K562 (cell line): ENCODE data around the gene HNRNPLL. TPM values are rescaled to one million over a fixed set of nuclear protein-coding genes. Genes with fewer than 3 reads are reported as not detected.

ENCODE experiments used
- ATAC-seq: fragments of 200-7000 bp; cut with Tn5 transposase; 3 replicates; pipeline ENCODE4 v1.9.1; 2020; ENCODE audit warnings: moderate library complexity
- BruUV-seq: library from RNA; stranded (reverse); fragments of 400-500 nt; replicated peaks from 2 replicates; lab custom pipeline; 2021; lab: Mats Ljungman, UMichigan
- CTCF ChIA-PET: fragments of 300-600 bp; formaldehyde crosslinking; extraction: SDS; loops from one replicate; lab custom pipeline; 2021; ENCODE audit warnings: low intra/inter-chr PET ratio; lab: Yijun Ruan, JAX
- POLR2A ChIA-PET: fragments of 300-600, 350-650 bp; sonication (Branson Sonifier 250); formaldehyde crosslinking; extraction: SDS; loops from one replicate; lab custom pipeline; 2021; ENCODE audit warnings: antibody characterized with exemption, inconsistent platforms; lab: Yijun Ruan, JAX
- DNase-seq, 4 experiments: peaks; one replicate each; pipeline versions ENCODE4 v3.0.0 to v3.0.0-alpha.2; 2011 to 2018; ENCODE audit warnings: low spot score in 3 of 4, mixed read lengths in 3 of 4; ENCODE audit errors: extremely low read depth in 1 of 4
- FAIRE-seq: peaks from 2 replicates; lab custom pipeline; 2011; peaks lifted over from hg19 to GRCh38; lab: Jason Lieb, UNC
- H2AFZ ChIP-seq: 2 replicates; pipeline ENCODE4 v1.6.0; 2011; ENCODE audit warnings: low read depth, low read length, control low read depth, inconsistent platforms
- H3K27ac ChIP-seq: fragments of 200-600 bp; 3 replicates; pipeline ENCODE4 v1.8.0; 2011; ENCODE audit warnings: low read depth, mild to moderate bottlenecking, control low read depth, inconsistent platforms, low read length, moderate library complexity, mixed read lengths; ENCODE audit errors: extremely low read depth
- H3K27me3 ChIP-seq, 2 experiments: fragments of 300-600 bp in 1 of 2; 2 replicates in 1 of 2; 3 replicates in 1 of 2; pipeline versions ENCODE4 v1.6.0 to v1.8.0; 2011; ENCODE audit warnings: inconsistent platforms in 2 of 2, low read length in 2 of 2, mild to moderate bottlenecking in 1 of 2, mixed read lengths in 1 of 2, moderate library complexity in 1 of 2; ENCODE audit not compliant: control insufficient read depth in 2 of 2, insufficient read depth in 2 of 2
- H3K36me3 ChIP-seq: fragments of 300-600 bp; 3 replicates; pipeline ENCODE4 v1.8.0; 2011; ENCODE audit warnings: mild to moderate bottlenecking, low read length, inconsistent platforms; ENCODE audit not compliant: control insufficient read depth, insufficient read depth
- H3K4me1 ChIP-seq, 2 experiments: fragments of 200-600 bp in 1 of 2; replicated peaks in 1 of 2; 2 replicates in 1 of 2; 3 replicates in 1 of 2; pipeline versions ENCODE4 v1.5.1 to v1.8.0; 2011; ENCODE audit warnings: inconsistent platforms in 2 of 2, low read length in 2 of 2, mild to moderate bottlenecking in 1 of 2, mixed read lengths in 1 of 2, moderate library complexity in 1 of 2; ENCODE audit not compliant: control insufficient read depth in 2 of 2, insufficient read depth in 2 of 2
- H3K4me2 ChIP-seq: 2 replicates; pipeline ENCODE4 v1.6.1; 2011; ENCODE audit warnings: low read length, control low read depth, inconsistent platforms, mixed read lengths; ENCODE audit not compliant: insufficient read depth
- H3K4me3 ChIP-seq: fragments of 200-600 bp; sonication (generic), shearing (Covaris generic); 2 replicates; pipeline ENCODE4 v1.5.1; 2016; ENCODE audit warnings: control low read depth, inconsistent platforms
- H3K79me2 ChIP-seq: fragments of 200-600 bp; 3 replicates; pipeline ENCODE4 v1.8.0; 2011; ENCODE audit warnings: low read length, inconsistent platforms; ENCODE audit not compliant: control insufficient read depth, insufficient read depth
- H3K9ac ChIP-seq, 2 experiments: 2 replicates each; pipeline versions ENCODE4 v1.6.0 to v1.6.1; 2011; ENCODE audit warnings: low read depth in 2 of 2, low read length in 2 of 2, control low read depth in 1 of 2, inconsistent platforms in 1 of 2, mild to moderate bottlenecking in 1 of 2, mixed read lengths in 1 of 2; ENCODE audit not compliant: insufficient read depth in 1 of 2
- H3K9me1 ChIP-seq: one replicate; pipeline ENCODE4 v1.6.0; 2011; ENCODE audit warnings: inconsistent platforms, mild to moderate bottlenecking, low read length, moderate library complexity; ENCODE audit not compliant: control insufficient read depth, insufficient read depth
- H3K9me3 ChIP-seq: replicated peaks from 2 replicates; pipeline ENCODE4 v1.5.1; 2011; ENCODE audit warnings: low read depth, low read length, inconsistent platforms; ENCODE audit not compliant: control insufficient read depth, insufficient read depth
- H4K20me1 ChIP-seq: replicated peaks from 2 replicates; pipeline ENCODE4 v1.6.1; 2011; ENCODE audit warnings: low read length, inconsistent platforms, mixed read lengths; ENCODE audit not compliant: control insufficient read depth, insufficient read depth
- BRD4 ChIP-seq: fragments of 200-600 bp; sonication (generic); IDR thresholded peaks from 2 replicates; pipeline ENCODE4 v1.6.1; 2017; ENCODE audit warnings: inconsistent platforms
- TCF7L2 ChIP-seq: fragments of 150-350 bp; IDR thresholded peaks from 2 replicates; pipeline ENCODE4 v1.6.1; 2016; ENCODE audit warnings: low read depth, mild to moderate bottlenecking, low read length, moderate library complexity
- ZNF551 ChIP-seq: fragments of 250-450 bp; sonication (Bioruptor Pico); IDR thresholded peaks from 2 replicates; pipeline ENCODE4 v1.5.0; 2021; ENCODE audit warnings: mild to moderate bottlenecking, moderate library complexity
- WGBS: fragments of 100-300 bp; shearing (Covaris generic); methylation state at CpG from one replicate; pipeline ENCODE4 v1.1.6; 2016; ENCODE audit warnings: low coverage, mixed read lengths; ENCODE audit not compliant: insufficient coverage; ENCODE audit errors: missing lambda C conversion rate; 5-methylcytosine and 5-hydroxymethylcytosine counted together
- in situ Hi-C: fragments of 300-500 bp; cut with MboI; formaldehyde crosslinking; loops from 4 replicates; pipeline ENCODE4 v1.15.0; 2018; ENCODE audit warnings: inconsistent platforms, mixed read lengths
- intact Hi-C: fragments of 100-400 bp; cut with micrococcal nuclease; formaldehyde crosslinking; loops from 2 replicates; pipeline ENCODE4 v1.14.2; 2022
- polyA plus RNA-seq, 8 experiments: library from polyadenylated mRNA; depleted of rRNA in 4 of 8; stranded (reverse) in 5 of 8; unstranded in 3 of 8; fragments of >200 nt; fragmentation: Nextera tagmentation in 2 of 8; fragmentation: Illumina TruSeq in 1 of 8; extraction: Ambion mirVana in 2 of 8; extraction: Trizol in 1 of 8; gene quantifications; 2 replicates each; pipeline versions ENCODE4 v1.2.1 to v1.2.3, GENCODE V29; 2011 to 2014; ENCODE audit warnings: inconsistent platforms in 1 of 8, missing spikeins in 1 of 8
- total RNA-seq, 7 experiments: library from RNA; depleted of rRNA in 6 of 7; stranded (reverse); fragments of >200 nt in 6 of 7; fragmentation: Illumina TruSeq in 2 of 7; extraction: Trizol in 2 of 7; gene quantifications; 2 replicates each; pipeline versions ENCODE4 v1.2.1 to v1.2.3, GENCODE V29; 2011 to 2021; ENCODE audit warnings: low replicate concordance in 1 of 7
- TF ChIP-seq, protein P1 (sequence below): sonication (generic); formaldehyde crosslinking; IDR thresholded peaks from 2 replicates; pipeline ENCODE4 v1.9.0; 2022; ENCODE audit warnings: mild to moderate bottlenecking, missing genetic modification reagents
- TF ChIP-seq, protein P2 (sequence below): sonication (generic); formaldehyde crosslinking; IDR thresholded peaks from 2 replicates; pipeline ENCODE4 v1.8.1; 2022; ENCODE audit warnings: missing genetic modification reagents
- TF ChIP-seq, protein P3 (sequence below): sonication (generic); IDR thresholded peaks from 2 replicates; pipeline ENCODE4 v1.6.1; 2016

Gene HNRNPLL
- total and polyA plus RNA-seq, 9 of the 15 experiments (the other 6 are each of a cell fraction or from before 2014, with no cell fraction given) = 19.8 to 135 (median 57.8) TPM

DNA sequence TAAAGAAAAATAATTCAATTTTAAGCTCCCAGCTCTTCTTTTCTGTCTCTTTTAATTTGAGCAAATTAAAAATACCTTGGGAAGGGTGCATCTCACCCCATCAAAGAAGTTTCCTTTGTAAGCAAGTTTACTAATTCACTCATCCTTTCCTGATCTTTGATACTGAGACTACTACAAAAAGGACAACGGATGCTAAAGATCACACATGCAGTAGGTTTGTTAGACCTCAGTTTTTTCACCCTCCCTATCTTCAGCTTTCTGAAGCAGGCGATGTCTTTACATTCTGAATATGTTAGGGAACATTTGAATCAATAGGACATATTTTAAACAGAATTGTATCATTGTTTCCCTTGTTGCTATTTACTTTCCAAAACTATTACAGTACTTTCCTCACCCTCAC lies 6.0 kb upstream of the HNRNPLL start (continued):
- no peak for TF ChIP-seq TCF7L2
- TF ChIP-seq ZNF551 (CRISPR knock-in tag) = no peak
- TF ChIP-seq, protein P1, sequence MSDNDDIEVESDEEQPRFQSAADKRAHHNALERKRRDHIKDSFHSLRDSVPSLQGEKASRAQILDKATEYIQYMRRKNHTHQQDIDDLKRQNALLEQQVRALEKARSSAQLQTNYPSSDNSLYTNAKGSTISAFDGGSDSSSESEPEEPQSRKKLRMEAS (CRISPR knock-in tag) = no peak
- TF ChIP-seq BRD4 = no peak
- TF ChIP-seq, all 486 proteins: peak for 0

DNA sequence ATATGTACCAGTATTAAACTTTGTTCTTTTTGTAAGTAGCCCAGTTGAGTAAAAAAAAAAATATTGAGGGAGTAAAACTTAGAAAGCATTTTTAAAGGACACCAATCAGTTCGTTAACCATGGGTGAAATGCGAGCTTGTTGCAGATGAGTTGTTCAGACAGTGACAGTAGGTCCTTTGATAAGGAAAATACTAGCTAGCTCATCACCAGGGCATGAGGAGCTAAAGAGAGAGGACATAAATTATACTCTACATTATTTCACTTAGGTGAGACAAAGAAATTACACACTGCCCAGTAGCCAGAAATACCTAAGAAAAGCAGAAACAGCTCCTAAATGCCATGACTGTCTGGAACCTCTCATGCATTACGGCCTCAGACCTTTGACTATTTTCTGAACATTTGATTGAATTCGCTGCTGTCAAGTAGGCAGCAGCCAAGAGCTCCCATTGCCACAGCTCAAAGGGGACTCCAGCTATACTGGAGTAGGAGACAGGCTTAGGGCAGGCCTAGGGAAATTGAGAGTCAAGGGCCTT lies 2.6 kb upstream of the HNRNPLL start:
- no peaks in the 10 kb centered on the region for H3K9me1 ChIP-seq
- peaks cover 11 to 22% of the 10 kb centered on the region in 2 experiments; a peak in 4 of 5 replicates for H3K4me1 ChIP-seq
- no TSS peak for BruUV-seq
- no peaks in the 10 kb centered on the region; the same call in 1 of the 2 replicates for H4K20me1 ChIP-seq
- WGBS = 38% methylated on average over 4 of the region's 4 CpGs
- ChIA-PET CTCF (interaction anchor here (1.1 kb wide), 1 partner anchor 120 kb away, joined by 4 read pairs; no protein-coding TSS in a partner anchor), POLR2A (interaction anchor here (0.6 to 2.9 kb wide), 8 partner anchors 9 to 1029 kb away, joined by 3 to 10 read pairs (median 4); partner anchors contain the start of gene SRSF7)
- intact Hi-C loops = no loop called here
- H3K36me3 ChIP-seq = no peaks in the 10 kb centered on the region
- TF ChIP-seq, protein P2, sequence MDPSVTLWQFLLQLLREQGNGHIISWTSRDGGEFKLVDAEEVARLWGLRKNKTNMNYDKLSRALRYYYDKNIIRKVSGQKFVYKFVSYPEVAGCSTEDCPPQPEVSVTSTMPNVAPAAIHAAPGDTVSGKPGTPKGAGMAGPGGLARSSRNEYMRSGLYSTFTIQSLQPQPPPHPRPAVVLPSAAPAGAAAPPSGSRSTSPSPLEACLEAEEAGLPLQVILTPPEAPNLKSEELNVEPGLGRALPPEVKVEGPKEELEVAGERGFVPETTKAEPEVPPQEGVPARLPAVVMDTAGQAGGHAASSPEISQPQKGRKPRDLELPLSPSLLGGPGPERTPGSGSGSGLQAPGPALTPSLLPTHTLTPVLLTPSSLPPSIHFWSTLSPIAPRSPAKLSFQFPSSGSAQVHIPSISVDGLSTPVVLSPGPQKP (CRISPR knock-in tag) = no peak
- TF ChIP-seq, protein P3, sequence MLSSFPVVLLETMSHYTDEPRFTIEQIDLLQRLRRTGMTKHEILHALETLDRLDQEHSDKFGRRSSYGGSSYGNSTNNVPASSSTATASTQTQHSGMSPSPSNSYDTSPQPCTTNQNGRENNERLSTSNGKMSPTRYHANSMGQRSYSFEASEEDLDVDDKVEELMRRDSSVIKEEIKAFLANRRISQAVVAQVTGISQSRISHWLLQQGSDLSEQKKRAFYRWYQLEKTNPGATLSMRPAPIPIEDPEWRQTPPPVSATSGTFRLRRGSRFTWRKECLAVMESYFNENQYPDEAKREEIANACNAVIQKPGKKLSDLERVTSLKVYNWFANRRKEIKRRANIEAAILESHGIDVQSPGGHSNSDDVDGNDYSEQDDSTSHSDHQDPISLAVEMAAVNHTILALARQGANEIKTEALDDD = 0 out of 2 replicates have a peak, but pooled peaks have one; percentile 17
- peaks cover 24% of the 10 kb centered on the region for H3K79me2 ChIP-seq
- FAIRE-seq (no peak), DNase-seq (no peak), ATAC-seq (no peak)
- 0 out of 2 replicates have a peak, but pooled peaks cover 3% of the 10 kb centered on the region for H3K9me3 ChIP-seq
- H3K9ac ChIP-seq = no peak overlapping the region
- peak overlapping the region; percentile 46 for H2AFZ ChIP-seq
- no peak overlapping the region for H3K4me3 ChIP-seq
- H3K27me3 ChIP-seq = no peaks in the 10 kb centered on the region
- no peak overlapping the region for H3K4me2 ChIP-seq
- no peak overlapping the region for H3K27ac ChIP-seq
- in situ Hi-C loops = no loop called here
